Measurements from ENCODE around the gene KCNQ1.

The KCNQ1 gene

DNA sequence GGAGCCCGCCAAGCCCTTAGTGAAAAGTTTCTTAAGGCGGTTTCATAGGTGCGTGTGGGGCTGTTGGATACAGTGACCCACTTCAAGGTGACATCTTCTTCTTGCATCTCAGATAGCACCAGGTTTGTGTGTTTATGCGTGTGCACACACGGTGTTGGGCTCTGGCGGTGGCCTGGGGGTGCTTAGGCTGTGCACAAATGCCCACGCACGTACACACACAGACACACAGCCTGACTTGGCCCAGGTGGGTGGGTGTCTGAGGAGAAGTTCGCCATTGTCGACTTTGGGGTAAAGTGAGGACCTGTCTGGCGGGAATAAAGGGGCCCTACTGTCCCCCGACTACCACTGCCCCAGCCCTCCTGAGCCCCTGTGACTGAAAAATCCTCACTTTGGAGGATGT, 103.8 kb downstream of the KCNQ1 start:
- no peak for DNase-seq (ENCODE audit: extremely low read depth, low read depth)

DNA sequence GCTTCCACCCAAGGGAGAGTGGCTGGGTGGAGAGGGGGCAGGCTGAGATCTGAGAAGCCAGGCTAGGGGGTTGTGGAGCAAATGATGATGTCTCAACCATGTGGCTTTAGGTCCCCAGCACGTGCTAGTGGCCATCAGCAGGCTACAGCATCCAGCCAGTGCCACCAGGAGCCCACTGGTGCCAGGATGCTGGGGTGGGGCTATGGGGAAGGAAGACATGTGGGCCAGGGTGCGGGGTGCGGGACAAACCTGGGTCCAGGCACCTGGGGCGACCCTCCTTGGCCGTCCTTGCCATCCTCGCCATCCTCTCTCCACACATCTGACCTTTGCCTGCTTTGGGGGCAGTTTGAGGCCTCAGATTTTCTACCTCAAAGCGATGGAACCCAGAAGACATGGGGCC, 104.3 kb downstream of the KCNQ1 start:
- TF ChIP-seq, protein P1, sequence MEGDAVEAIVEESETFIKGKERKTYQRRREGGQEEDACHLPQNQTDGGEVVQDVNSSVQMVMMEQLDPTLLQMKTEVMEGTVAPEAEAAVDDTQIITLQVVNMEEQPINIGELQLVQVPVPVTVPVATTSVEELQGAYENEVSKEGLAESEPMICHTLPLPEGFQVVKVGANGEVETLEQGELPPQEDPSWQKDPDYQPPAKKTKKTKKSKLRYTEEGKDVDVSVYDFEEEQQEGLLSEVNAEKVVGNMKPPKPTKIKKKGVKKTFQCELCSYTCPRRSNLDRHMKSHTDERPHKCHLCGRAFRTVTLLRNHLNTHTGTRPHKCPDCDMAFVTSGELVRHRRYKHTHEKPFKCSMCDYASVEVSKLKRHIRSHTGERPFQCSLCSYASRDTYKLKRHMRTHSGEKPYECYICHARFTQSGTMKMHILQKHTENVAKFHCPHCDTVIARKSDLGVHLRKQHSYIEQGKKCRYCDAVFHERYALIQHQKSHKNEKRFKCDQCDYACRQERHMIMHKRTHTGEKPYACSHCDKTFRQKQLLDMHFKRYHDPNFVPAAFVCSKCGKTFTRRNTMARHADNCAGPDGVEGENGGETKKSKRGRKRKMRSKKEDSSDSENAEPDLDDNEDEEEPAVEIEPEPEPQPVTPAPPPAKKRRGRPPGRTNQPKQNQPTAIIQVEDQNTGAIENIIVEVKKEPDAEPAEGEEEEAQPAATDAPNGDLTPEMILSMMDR (IDR thresholded peaks at IDR 0.05; ENCODE audit: low read depth, low read length), result no peak
- no peak for DNase-seq (ENCODE audit: extremely low read depth, low read depth)

More for the DNA sequence above, 103.8 kb downstream of the KCNQ1 start:
- TF ChIP-seq, protein P1 (IDR thresholded peaks at IDR 0.05; ENCODE audit: low read depth, low read length), result no peak

DNA sequence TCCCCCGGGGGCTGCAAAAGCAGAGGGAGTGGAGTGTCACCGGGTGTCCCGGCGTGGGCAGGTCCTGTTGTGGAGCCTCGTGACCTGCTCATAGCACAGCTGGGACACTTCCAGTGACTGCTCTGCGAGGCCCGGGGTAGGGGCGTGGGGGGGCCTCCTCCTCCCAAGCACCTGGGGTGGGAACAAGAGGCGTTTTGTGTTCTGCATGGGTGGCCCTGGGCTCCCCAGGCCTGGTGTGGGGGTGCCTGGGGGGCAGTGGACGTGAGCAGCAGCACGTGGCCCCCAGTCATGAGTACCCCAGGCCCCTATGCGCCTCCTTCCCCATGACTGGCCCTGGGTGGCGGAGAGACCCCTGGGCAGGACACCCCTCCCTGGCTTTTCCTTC, 104.7 kb downstream of the KCNQ1 start:
- no peak for DNase-seq (ENCODE audit: extremely low read depth, low read depth)
- TF ChIP-seq, protein P1 (IDR thresholded peaks at IDR 0.05; ENCODE audit: low read depth, low read length), result no peak

DNA sequence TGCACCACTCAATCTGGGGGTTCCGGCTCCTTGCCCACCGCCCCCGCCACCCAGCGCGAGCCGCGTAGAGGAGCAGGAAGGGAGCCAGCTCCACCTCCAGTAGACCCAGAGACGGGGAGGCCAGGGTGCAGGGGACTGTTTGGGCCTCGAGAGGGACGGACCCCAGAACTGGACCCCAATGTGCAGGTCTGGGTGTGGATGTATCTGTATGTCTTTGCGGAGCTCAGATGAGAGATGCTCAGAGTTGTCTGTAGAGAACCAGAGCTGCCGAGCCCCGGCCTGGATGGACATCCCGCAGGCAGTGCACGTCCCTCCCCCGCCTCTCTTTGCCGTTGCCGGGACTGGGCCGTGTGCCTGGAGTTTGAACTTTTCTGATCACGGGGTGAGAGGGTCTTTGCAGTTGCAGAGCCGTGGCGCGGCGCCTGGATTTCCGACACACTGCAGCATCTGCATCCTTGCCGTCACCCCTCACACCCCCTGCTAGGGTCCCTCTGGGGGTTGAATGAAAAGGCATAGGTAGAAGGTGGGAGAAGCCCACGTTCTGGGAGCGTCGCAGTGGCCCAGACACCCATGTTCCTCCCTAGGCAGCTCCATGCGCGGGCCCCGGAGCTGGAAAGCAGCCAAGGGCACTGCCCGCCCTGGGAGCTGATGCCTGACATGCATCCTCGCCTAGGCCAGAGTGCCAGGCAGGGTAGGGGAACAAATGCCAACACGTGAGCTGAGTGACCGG, 105.2 kb downstream of the KCNQ1 start:
- TF ChIP-seq, protein P1 (IDR thresholded peaks at IDR 0.05; ENCODE audit: low read depth, low read length), result no peak
- DNase-seq (ENCODE audit: extremely low read depth, low read depth), result no peak

DNA sequence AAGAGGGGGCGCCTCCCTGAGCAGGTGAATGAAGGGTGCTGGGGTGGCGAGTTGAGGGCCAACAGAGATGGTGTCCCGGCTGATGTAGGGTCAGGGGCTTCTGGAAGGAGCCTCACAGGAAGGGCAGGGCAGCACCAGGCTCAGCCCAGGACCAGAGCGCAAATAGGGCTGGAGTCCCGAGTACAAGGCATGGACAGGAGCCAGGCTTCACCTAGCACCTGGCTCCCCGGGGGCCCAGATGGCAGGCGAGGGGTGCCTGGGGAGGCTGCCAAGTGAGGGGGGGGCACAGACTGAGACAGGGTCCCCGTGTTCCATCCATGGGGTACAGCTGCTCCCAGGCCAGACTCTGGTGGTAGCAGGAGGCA, 105.8 kb downstream of the KCNQ1 start:
- no peak for DNase-seq (ENCODE audit: extremely low read depth, low read depth)
- TF ChIP-seq, protein P1 (IDR thresholded peaks at IDR 0.05; ENCODE audit: low read depth, low read length), result no peak

DNA sequence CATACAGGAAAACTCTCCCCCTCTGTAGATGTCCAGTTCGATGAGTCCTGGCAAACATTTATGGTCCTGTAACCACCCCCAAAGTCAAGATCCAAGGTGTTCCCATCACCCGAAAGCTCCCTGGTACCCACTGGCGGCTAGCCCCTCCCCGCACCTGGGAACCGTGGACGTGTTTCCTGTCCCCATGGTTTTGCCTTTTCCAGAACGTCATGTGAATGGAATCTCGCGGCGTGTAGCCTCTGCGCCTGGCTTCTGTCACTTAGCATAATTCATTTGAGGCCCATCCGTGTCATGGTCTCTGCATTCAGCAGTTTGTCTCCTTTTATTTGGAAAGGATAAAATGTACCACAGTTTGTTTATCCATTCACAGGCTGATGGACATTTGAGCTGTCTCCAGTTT, 106.3 kb downstream of the KCNQ1 start:
- TF ChIP-seq, protein P1 (IDR thresholded peaks at IDR 0.05; ENCODE audit: low read depth, low read length), result no peak
- DNase-seq (ENCODE audit: extremely low read depth, low read depth), result no peak

DNA sequence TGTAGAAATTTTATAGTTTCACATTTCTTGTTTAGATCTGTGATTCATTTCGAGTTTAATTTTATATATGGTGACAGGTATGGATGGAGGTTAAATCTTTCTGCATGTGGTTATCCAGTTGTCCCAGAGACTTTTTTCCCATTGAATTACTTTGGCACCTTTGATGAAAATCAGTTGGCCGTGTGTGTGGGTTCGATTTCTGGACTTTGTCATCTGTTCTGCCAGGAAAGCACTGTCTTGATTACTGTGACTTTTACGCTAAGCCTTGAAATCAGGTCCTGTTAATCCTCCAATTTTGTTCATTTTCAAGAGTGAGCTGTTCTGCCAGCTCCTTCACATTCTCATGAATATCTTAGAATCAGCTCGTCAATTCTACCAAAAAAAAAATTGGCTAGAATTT, 107.4 kb downstream of the KCNQ1 start:
- TF ChIP-seq, protein P1 (IDR thresholded peaks at IDR 0.05; ENCODE audit: low read depth, low read length), result no peak

More for the DNA sequence above, 107.4 kb downstream of the KCNQ1 start:
- DNase-seq (ENCODE audit: extremely low read depth, low read depth), result no peak
